ENCODE measurements around the gene PLD1.

DNA sequence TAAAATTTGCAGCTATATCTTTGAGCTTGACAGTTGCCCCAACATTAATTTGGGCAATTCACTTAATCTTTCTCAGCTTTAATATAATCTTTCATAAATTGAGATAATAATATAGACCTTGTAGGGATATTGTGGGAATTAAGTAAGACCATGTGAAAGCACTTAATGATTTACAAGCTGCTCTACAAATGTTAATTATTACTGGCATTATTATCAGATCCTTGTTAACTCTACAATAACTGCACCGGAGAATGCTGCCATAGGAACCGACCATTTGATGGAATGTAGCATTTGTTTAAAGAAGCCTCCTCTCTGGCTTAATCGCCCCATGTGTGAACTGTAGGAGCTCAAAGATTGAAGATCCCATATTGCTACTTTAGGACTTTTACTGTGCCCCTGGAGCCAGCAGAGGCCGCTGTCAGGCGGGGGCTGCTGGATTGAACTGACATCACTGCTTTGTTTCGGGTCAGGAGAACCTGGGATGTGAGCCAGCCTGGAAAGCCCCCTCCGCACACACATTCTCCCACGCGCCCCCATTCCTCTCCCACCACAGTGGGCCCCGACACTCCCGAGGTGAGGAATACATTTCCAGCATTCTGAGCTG is 195.9 kb downstream of the PLD1 start:
- TF ChIP-seq CTCF (conservative IDR thresholded peaks at IDR 0.05) (no peak), EZH2 (IDR thresholded peaks at IDR 0.05; ENCODE audit: low read depth) (no peak)

Data from PC-9 (cell line).